H1 (cell line): ENCODE results near the gene ACLY. TPM values are rescaled to one million over a fixed set of nuclear protein-coding genes. Genes with fewer than 3 reads are reported as not detected.

Source experiments
- CTCF ChIA-PET: fragments of 300-600 bp; sonication (Branson Sonifier 250); formaldehyde crosslinking; loops from one replicate; lab custom pipeline; 2021; ENCODE audit not compliant: partially characterized antibody; lab: Charles Lee
- POLR2A ChIA-PET: fragments of 300-600 bp; sonication (Branson Sonifier 250); formaldehyde crosslinking; loops from one replicate; lab custom pipeline; 2021; ENCODE audit warnings: inconsistent platforms; ENCODE audit not compliant: partially characterized antibody; lab: Charles Lee
- DNase-seq, 2 experiments: peaks; one replicate each; pipeline versions ENCODE4 v3.0.0 to v3.0.0-alpha.2; 2010 to 2022; ENCODE audit warnings: low spot score in 2 of 2, low read depth in 1 of 2, mixed read lengths in 1 of 2
- FAIRE-seq: peaks from 2 replicates; lab custom pipeline; 2011; peaks lifted over from hg19 to GRCh38; lab: Jason Lieb, UNC
- H2AFZ ChIP-seq: 2 replicates; pipeline ENCODE4 v1.8.1; 2012; ENCODE audit warnings: low read length, inconsistent platforms
- H2AK5ac ChIP-seq: 2 replicates; pipeline ENCODE4 v1.6.1; 2013; ENCODE audit warnings: low read depth, low read length
- H2BK120ac ChIP-seq: replicated peaks from 2 replicates; pipeline ENCODE3; 2013; ENCODE audit warnings: low read depth, low read length, inconsistent platforms
- H2BK12ac ChIP-seq: 2 replicates; pipeline ENCODE4 v1.6.1; 2013; ENCODE audit warnings: low read depth, low read length
- H2BK15ac ChIP-seq: 2 replicates; pipeline ENCODE4 v1.6.1; 2013; ENCODE audit warnings: low read length
- H2BK20ac ChIP-seq: 2 replicates; pipeline ENCODE4 v1.6.1; 2013; ENCODE audit warnings: low read length
- H2BK5ac ChIP-seq: 2 replicates; pipeline ENCODE4 v1.6.1; 2013; ENCODE audit warnings: low read depth, low read length
- H3K14ac ChIP-seq: 2 replicates; pipeline ENCODE4 v1.6.1; 2013; ENCODE audit warnings: inconsistent platforms; ENCODE audit not compliant: insufficient read length
- H3K18ac ChIP-seq: 2 replicates; pipeline ENCODE4 v1.6.1; 2013; ENCODE audit warnings: low read length; ENCODE audit errors: extremely low read depth
- H3K23ac ChIP-seq: 2 replicates; pipeline ENCODE4 v1.6.1; 2013; ENCODE audit warnings: inconsistent platforms; ENCODE audit not compliant: insufficient read length
- H3K23me2 ChIP-seq: 2 replicates; pipeline ENCODE4 v1.6.1; 2013; ENCODE audit warnings: low read depth, low read length
- H3K27ac ChIP-seq: 2 replicates; pipeline ENCODE4 v1.6.1; 2011; ENCODE audit warnings: low read depth, low read length, inconsistent platforms
- H3K27me3 ChIP-seq, 4 experiments: replicated peaks in 1 of 4; 1 replicate in 1 of 4; 2 replicates in 3 of 4; pipeline versions ENCODE4 v1.6.1 to v1.8.1; 2011 to 2013; ENCODE audit warnings: low read length in 3 of 4, mild to moderate bottlenecking in 3 of 4, inconsistent platforms in 2 of 4, mixed read lengths in 2 of 4, moderate library complexity in 1 of 4; ENCODE audit not compliant: control insufficient read depth in 3 of 4, insufficient read depth in 3 of 4; ENCODE audit errors: extremely low read depth in 1 of 4
- H3K36me3 ChIP-seq, 4 experiments: 2 replicates each; pipeline versions ENCODE4 v1.6.1 to v1.8.1; 2011 to 2013; ENCODE audit warnings: mild to moderate bottlenecking in 4 of 4, low read length in 3 of 4, moderate library complexity in 2 of 4, control low read depth in 1 of 4, inconsistent platforms in 1 of 4; ENCODE audit not compliant: insufficient read depth in 4 of 4, control insufficient read depth in 2 of 4
- H3K4ac ChIP-seq: replicated peaks from 2 replicates; pipeline ENCODE3; 2013; ENCODE audit warnings: low read length, low read depth, mixed read lengths, inconsistent platforms; ENCODE audit not compliant: insufficient read length
- H3K4me1 ChIP-seq, 4 experiments: replicated peaks in 1 of 4; 1 replicate in 1 of 4; 2 replicates in 3 of 4; pipeline versions ENCODE4 v1.6.1 to v1.8.1; 2011 to 2013; ENCODE audit warnings: low read length in 3 of 4, inconsistent platforms in 2 of 4, mixed read lengths in 1 of 4; ENCODE audit not compliant: insufficient read depth in 4 of 4, control insufficient read depth in 3 of 4
- H3K4me2 ChIP-seq, 2 experiments: 2 replicates each; pipeline versions ENCODE4 v1.6.1 to v1.8.1; 2011 to 2013; ENCODE audit warnings: low read depth in 2 of 2, low read length in 2 of 2, control low read depth in 1 of 2, inconsistent platforms in 1 of 2, mild to moderate bottlenecking in 1 of 2; ENCODE audit not compliant: insufficient read depth in 1 of 2
- H3K4me3 ChIP-seq, 4 experiments: fragments of 200-600, 300-600 bp in 1 of 4; sonication (generic), shearing (Covaris generic), sonication (Bioruptor Twin) in 1 of 4; 2 replicates each; pipeline versions ENCODE4 v1.5.1 to v1.8.1; 2011 to 2016; ENCODE audit warnings: low read length in 4 of 4, low read depth in 3 of 4, control low read depth in 2 of 4, inconsistent platforms in 2 of 4, mild to moderate bottlenecking in 2 of 4, mixed read lengths in 1 of 4, moderate library complexity in 1 of 4; ENCODE audit not compliant: insufficient read depth in 2 of 4; ENCODE audit errors: extremely low read depth in 1 of 4
- H3K56ac ChIP-seq: replicated peaks from 2 replicates; pipeline ENCODE3; 2013; ENCODE audit warnings: low read depth, mild to moderate bottlenecking, mixed read lengths, low read length, inconsistent platforms; ENCODE audit not compliant: insufficient read length
- H3K79me1 ChIP-seq: 2 replicates; pipeline ENCODE4 v1.6.1; 2013; ENCODE audit warnings: low read depth, low read length, control low read depth
- H3K79me2 ChIP-seq, 2 experiments: 2 replicates each; pipeline versions ENCODE4 v1.6.1 to v1.8.1; 2012 to 2013; ENCODE audit warnings: low read length in 2 of 2, mild to moderate bottlenecking in 2 of 2, inconsistent platforms in 1 of 2; ENCODE audit not compliant: insufficient read depth in 2 of 2, control insufficient read depth in 1 of 2
- H3K9ac ChIP-seq, 4 experiments: replicated peaks in 1 of 4; 1 replicate in 1 of 4; 2 replicates in 3 of 4; pipeline versions ENCODE4 v1.6.1 to v1.8.1; 2011 to 2013; ENCODE audit warnings: low read depth in 3 of 4, low read length in 3 of 4, control low read depth in 2 of 4, mild to moderate bottlenecking in 2 of 4, moderate library complexity in 2 of 4, inconsistent platforms in 1 of 4; ENCODE audit errors: extremely low read depth in 1 of 4
- H3K9me3 ChIP-seq, 2 experiments: 2 replicates each; pipeline versions ENCODE4 v1.6.1 to v1.8.1; 2012 to 2013; ENCODE audit warnings: mild to moderate bottlenecking in 2 of 2, moderate library complexity in 2 of 2, control low read depth in 1 of 2, inconsistent platforms in 1 of 2, low read depth in 1 of 2, low read length in 1 of 2, mixed read lengths in 1 of 2; ENCODE audit not compliant: insufficient read depth in 2 of 2
- H4K20me1 ChIP-seq, 2 experiments: replicated peaks in 1 of 2; 2 replicates each; pipeline versions ENCODE3 to v1.8.1; 2011 to 2013; ENCODE audit warnings: inconsistent platforms in 2 of 2, low read length in 2 of 2, mild to moderate bottlenecking in 1 of 2; ENCODE audit not compliant: insufficient read depth in 2 of 2, control insufficient read depth in 1 of 2
- H4K5ac ChIP-seq: 2 replicates; pipeline ENCODE4 v1.6.1; 2013; ENCODE audit warnings: low read length, low read depth, mixed read lengths, inconsistent platforms; ENCODE audit not compliant: insufficient read length
- H4K8ac ChIP-seq: 2 replicates; pipeline ENCODE4 v1.8.0; 2013; ENCODE audit warnings: mild to moderate bottlenecking, moderate library complexity, low read length, inconsistent platforms; ENCODE audit not compliant: insufficient read depth; ENCODE audit errors: extremely low read depth
- H4K91ac ChIP-seq: replicated peaks from 2 replicates; pipeline ENCODE3; 2013; ENCODE audit warnings: low read length, mixed read lengths, inconsistent platforms; ENCODE audit not compliant: insufficient read length
- ASH2L ChIP-seq: fragments of 200-600, 300-600 bp; sonication (generic); IDR thresholded peaks from one replicate; pipeline ENCODE4 v1.7.1; 2017; ENCODE audit warnings: low read length
- BACH1 ChIP-seq: IDR thresholded peaks from 2 replicates; pipeline ENCODE4 v1.6.1; 2012; ENCODE audit warnings: low read length, improper control_type of control experiment
- CEBPB ChIP-seq: IDR thresholded peaks from 2 replicates; pipeline ENCODE4 v1.6.1; 2012; ENCODE audit warnings: low read depth, low read length
- EP300 ChIP-seq, 2 experiments: IDR thresholded peaks; 1 replicate in 1 of 2; 2 replicates in 1 of 2; pipeline ENCODE4 v1.6.1; 2011 to 2012; ENCODE audit warnings: low read depth in 2 of 2, low read length in 2 of 2, mild to moderate bottlenecking in 2 of 2, borderline replicate concordance in 1 of 2, inconsistent platforms in 1 of 2, moderate library complexity in 1 of 2
- FOSL1 ChIP-seq: IDR thresholded peaks from 2 replicates; pipeline ENCODE4 v1.6.1; 2011; ENCODE audit warnings: mild to moderate bottlenecking, low read depth, low read length, moderate library complexity; ENCODE audit not compliant: insufficient read depth
- JUN ChIP-seq: IDR thresholded peaks from 2 replicates; pipeline ENCODE4 v1.6.1; 2011; ENCODE audit warnings: low read depth, mild to moderate bottlenecking, improper control_type of control experiment, low read length
- NRF1 ChIP-seq: IDR thresholded peaks from 2 replicates; pipeline ENCODE4 v1.6.1; 2011; ENCODE audit warnings: mild to moderate bottlenecking, low read depth, low read length, improper control_type of control experiment
- POU5F1 ChIP-seq: IDR thresholded peaks from 2 replicates; pipeline ENCODE4 v1.6.1; 2011; ENCODE audit warnings: low read depth, mild to moderate bottlenecking, low read length, moderate library complexity
- RAD21 ChIP-seq, 2 experiments: IDR thresholded peaks in 1 of 2; conservative IDR thresholded peaks in 1 of 2; 2 replicates each; pipeline ENCODE4 v1.6.1; 2011; ENCODE audit warnings: low read depth in 2 of 2, low read length in 2 of 2, improper control_type of control experiment in 1 of 2, inconsistent platforms in 1 of 2, mild to moderate bottlenecking in 1 of 2, moderate library complexity in 1 of 2
- WGBS, 2 experiments: shearing (Covaris generic) in 1 of 2; methylation state at CpG; one replicate each; pipeline versions ENCODE4 v1.1.6 to v1.1.7; 2013 to 2015; ENCODE audit warnings: low lambda C conversion rate in 2 of 2, mixed read lengths in 2 of 2, inconsistent platforms in 1 of 2, low coverage in 1 of 2, missing lambda C conversion rate in 1 of 2; ENCODE audit not compliant: insufficient replicate concordance in 2 of 2, insufficient coverage in 1 of 2, insufficient read length in 1 of 2; ENCODE audit errors: extremely low coverage in 1 of 2, missing lambda C conversion rate in 1 of 2; 5-methylcytosine and 5-hydroxymethylcytosine counted together
- polyA plus RNA-seq, 7 experiments: library from polyadenylated mRNA; depleted of rRNA in 3 of 7; stranded (reverse) in 5 of 7; unstranded in 2 of 7; fragments of >200 nt in 5 of 7; fragments of 200-250 nt in 2 of 7; gene quantifications; 1 replicate in 5 of 7; 2 replicates in 1 of 7; 4 replicates in 1 of 7; pipeline versions ENCODE4 v1.2.1 to v1.2.3, GENCODE V29; 2011 to 2013; ENCODE audit warnings: missing spikeins in 2 of 7, mixed read lengths in 2 of 7
- total RNA-seq: library from RNA; stranded (reverse); fragmentation: NEBNext Ultra II Directional; extraction: Animal tissue kit (Norgen Biotek cat#: 25700); gene quantifications from 2 replicates; pipeline ENCODE4 v1.2.1, GENCODE V29; 2021
- TF ChIP-seq, protein P1 (sequence below): IDR thresholded peaks from 2 replicates; pipeline ENCODE4 v1.6.1; 2012; ENCODE audit warnings: inconsistent platforms

ACLY gene
- total and polyA plus RNA-seq, 2 of the 8 experiments (the other 6 are each of a cell fraction or from before 2014, with no cell fraction given) = 167 to 393 TPM

DNA sequence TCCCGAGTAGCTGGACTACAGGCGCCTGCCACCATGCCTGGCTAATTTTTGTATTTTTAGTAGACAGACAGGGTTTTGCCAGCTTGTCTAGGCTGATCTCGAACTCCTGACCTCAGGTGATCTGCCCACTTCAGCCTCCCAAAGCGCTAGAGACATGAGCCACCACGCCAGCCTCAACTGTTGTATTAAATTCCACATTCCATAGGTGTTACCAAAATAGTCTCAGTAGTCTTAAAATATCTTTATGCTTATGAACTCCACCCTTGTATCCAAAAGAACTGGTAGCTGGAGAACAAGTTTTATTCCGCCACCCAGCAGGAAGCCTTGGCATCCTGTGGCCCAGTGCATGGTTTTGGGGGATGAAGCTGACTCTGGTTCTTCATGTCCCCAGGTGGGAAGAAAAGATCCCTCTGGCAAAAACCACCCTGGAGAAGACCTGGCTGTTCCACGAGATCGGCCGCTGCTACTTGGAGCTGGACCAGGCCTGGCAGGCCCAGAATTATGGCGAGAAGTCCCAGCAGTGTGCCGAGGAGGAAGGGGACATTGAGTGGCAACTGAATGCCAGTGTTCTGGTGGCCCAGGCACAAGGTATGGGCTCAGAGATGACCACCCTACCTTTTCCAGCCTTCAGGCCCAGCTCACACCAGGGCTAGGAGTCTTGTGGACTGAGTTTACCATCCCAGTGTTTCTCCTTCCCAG lies 30.2 kb upstream of the ACLY start:
- no peak overlapping the region for H3K4ac ChIP-seq
- peak overlapping the region; percentile 39; the same call in 1 of the 2 replicates for H2AK5ac ChIP-seq
- no peak overlapping the region for H2BK5ac ChIP-seq
- H4K91ac ChIP-seq = no peak overlapping the region
- no peaks in the 10 kb centered on the region for H4K20me1 ChIP-seq
- no peak overlapping the region for H3K14ac ChIP-seq
- no peak overlapping the region for H3K9ac ChIP-seq
- ChIA-PET POLR2A (interaction anchor here (1.0 to 3.0 kb wide), 7 partner anchors 9 to 260 kb away, joined by 3 to 13 read pairs (median 3); partner anchors contain the start of genes ACLY and ODAD4), CTCF (interaction anchor here (0.6 to 4.5 kb wide), 9 partner anchors 10 to 1806 kb away, joined by 3 to 19 read pairs (median 3); partner anchors contain the start of gene CNP)
- H3K4me1 ChIP-seq = no peaks in the 10 kb centered on the region
- H3K27ac ChIP-seq = no peak overlapping the region
- H2BK20ac ChIP-seq = no peak overlapping the region
- H4K5ac ChIP-seq = no peak overlapping the region
- H3K23me2 ChIP-seq = no peaks in the 10 kb centered on the region
- no peak overlapping the region for H3K4me3 ChIP-seq
- DNase-seq (no peak), FAIRE-seq (no peak)
- no peak overlapping the region for H2BK120ac ChIP-seq
- no peak overlapping the region for H3K4me2 ChIP-seq
- no peaks in the 10 kb centered on the region for H3K36me3 ChIP-seq
- no peaks in the 10 kb centered on the region for H3K79me2 ChIP-seq
- no peak overlapping the region for H3K23ac ChIP-seq
- WGBS, 2 experiments = 85% methylated on average over 11 of the region's 11 CpGs; no CpG with 5 or more reads in 1 of the 2 experiments
- H3K18ac ChIP-seq = no peak overlapping the region
- H2BK12ac ChIP-seq = no peak overlapping the region
- no peak overlapping the region for H3K56ac ChIP-seq
- no peaks in the 10 kb centered on the region for H3K79me1 ChIP-seq
- H4K8ac ChIP-seq = no peak overlapping the region
- no peak overlapping the region for H2AFZ ChIP-seq
- H2BK15ac ChIP-seq = no peak overlapping the region
- no peaks in the 10 kb centered on the region for H3K9me3 ChIP-seq
- no peaks in the 10 kb centered on the region for H3K27me3 ChIP-seq
- TF ChIP-seq NRF1 = no peak
- TF ChIP-seq POU5F1 = no peak
- no peak for TF ChIP-seq FOSL1
- TF ChIP-seq EP300 (IDR thresholded peaks at IDR 0.05; ENCODE audit: borderline replicate concordance in 1 of 2, low read depth in 2 of 2, low read length in 2 of 2) = no peak
- no peak for TF ChIP-seq BACH1
- TF ChIP-seq JUN = no peak
- TF ChIP-seq ASH2L = no peak
- no peak for TF ChIP-seq RAD21 (IDR thresholded peaks at IDR 0.05 in 1 of 2, conservative IDR thresholded peaks at IDR 0.05 in 1 of 2; ENCODE audit: low read depth in 2 of 2, low read length in 2 of 2)
- TF ChIP-seq, protein P1, sequence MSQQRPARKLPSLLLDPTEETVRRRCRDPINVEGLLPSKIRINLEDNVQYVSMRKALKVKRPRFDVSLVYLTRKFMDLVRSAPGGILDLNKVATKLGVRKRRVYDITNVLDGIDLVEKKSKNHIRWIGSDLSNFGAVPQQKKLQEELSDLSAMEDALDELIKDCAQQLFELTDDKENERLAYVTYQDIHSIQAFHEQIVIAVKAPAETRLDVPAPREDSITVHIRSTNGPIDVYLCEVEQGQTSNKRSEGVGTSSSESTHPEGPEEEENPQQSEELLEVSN = no peak
- TF ChIP-seq CEBPB = no peak
